Rectal smooth muscle tissue (tissue), 1 donor: ENCODE measurements around the gene GPR137.

Experiments
- H3K27ac ChIP-seq: one replicate; pipeline ENCODE4 v1.7.0; 2013; ENCODE audit warnings: low read depth, low read length, inconsistent platforms
- H3K27me3 ChIP-seq: one replicate; pipeline ENCODE4 v1.7.0; 2013; ENCODE audit warnings: low read length; ENCODE audit not compliant: control insufficient read depth, insufficient read depth
- H3K36me3 ChIP-seq: one replicate; pipeline ENCODE4 v1.7.0; 2013; ENCODE audit warnings: low read length; ENCODE audit not compliant: control insufficient read depth, insufficient read depth
- H3K4me1 ChIP-seq: one replicate; pipeline ENCODE4 v1.7.0; 2013; ENCODE audit warnings: low read length; ENCODE audit not compliant: control insufficient read depth, insufficient read depth
- H3K4me3 ChIP-seq: one replicate; pipeline ENCODE4 v1.7.0; 2013; ENCODE audit warnings: low read length
- H3K9ac ChIP-seq: one replicate; pipeline ENCODE4 v1.7.0; 2013; ENCODE audit warnings: low read length

The GPR137 gene

GRCh38 chr11:64337538-64338249 lies 52.0 kb downstream of the GPR137 start:
- no peak overlapping the region for H3K27ac ChIP-seq
- H3K4me3 ChIP-seq = no peak overlapping the region
- H3K27me3 ChIP-seq = no peaks in the 10 kb centered on the region
- peaks cover 4% of the 10 kb centered on the region for H3K4me1 ChIP-seq
- H3K36me3 ChIP-seq = no peaks in the 10 kb centered on the region
- H3K9ac ChIP-seq = no peak overlapping the region

GRCh38 chr11:64338716-64339115 lies 53.1 kb downstream of the GPR137 start:
- no peak overlapping the region for H3K4me3 ChIP-seq
- no peaks in the 10 kb centered on the region for H3K27me3 ChIP-seq
- peaks cover 9% of the 10 kb centered on the region for H3K4me1 ChIP-seq
- no peak overlapping the region for H3K9ac ChIP-seq
- no peaks in the 10 kb centered on the region for H3K36me3 ChIP-seq
- no peak overlapping the region for H3K27ac ChIP-seq
